Small intestine (tissue), 4 donors: ENCODE results near the gene RIPOR3. TPM values are rescaled to one million over a fixed set of nuclear protein-coding genes. Genes with fewer than 3 reads are reported as not detected.

ENCODE experiments used
- polyA plus RNA-seq, 4 donors: library from polyadenylated mRNA; stranded (reverse) in 3 of 4; unstranded in 1 of 4; fragments of 200-250 nt in 3 of 4; fragments of 120-200 nt in 1 of 4; gene quantifications; one replicate each; pipeline versions ENCODE4 v1.2.1 to v1.2.3, GENCODE V29; 2013
- donor health status: healthy with polysubstance abuse.
- donor health status: Bipolar disorder and iron deficiency.
- donor health status: healthy.

The RIPOR3 gene
- polyA plus RNA-seq, 4 donors, result 0.22 to 10.9 (median 3.2) TPM

Other genes with a start within 250 kb of the RIPOR3 start
- 10 to 100 TPM in 2 of 4 donors, 1 to 10 TPM in 2; 6.5 to 18.0 (median 12.6) TPM for gene PTPN1, start 181.2 kb downstream of the RIPOR3 start, polyA plus RNA-seq
- 10 to 100 TPM in 1 of 4 donors, 1 to 10 TPM in 3; 2.4 to 14.3 (median 9.0) TPM for gene PARD6B, start 40.0 kb upstream of the RIPOR3 start, polyA plus RNA-seq
- 1 to 10 TPM in 3 of 4 donors, under 1 TPM in 1; 0.45 to 4.0 (median 1.5) TPM for gene BCAS4, start 103.5 kb upstream of the RIPOR3 start, polyA plus RNA-seq
- gene ADNP, start 239.9 kb upstream of the RIPOR3 start, polyA plus RNA-seq, result 10 to 100 TPM; 24.9 to 65.8 (median 28.9) TPM